OCI-LY3 (cell line): ENCODE measurements around the gene FTSJ3.

ENCODE experiments used
- CTCF ChIP-seq: fragments of 200-600, 300-600 bp; sonication (generic); IDR thresholded peaks from 2 replicates; pipeline ENCODE4 v1.5.1; 2014; ENCODE audit warnings: antibody characterized with exemption, low read length, low read depth
- EZH2phosphoT487 ChIP-seq: fragments of 200-600 bp; shearing (Covaris generic); IDR thresholded peaks from 2 replicates; pipeline ENCODE4 v1.6.1; 2018; ENCODE audit warnings: antibody characterized with exemption, mixed run types, low read depth

- TF ChIP-seq CTCF (no peak), EZH2phosphoT487 (no peak)
Measured at GRCh38 chr17:63805591-63805990, 21.9 kb downstream of the FTSJ3 start.
